A549 (cell line): ENCODE results near the gene STIM1. TPM values are rescaled to one million over a fixed set of nuclear protein-coding genes. Genes with fewer than 3 reads are reported as not detected.

ENCODE experiments used
- ATAC-seq, 2 experiments: fragments of 200-7000 bp in 1 of 2; fragments of >200 bp in 1 of 2; cut with Nextera tagmentation in 1 of 2; cut with Tn5 transposase in 1 of 2; 3 replicates each; pipeline versions ENCODE4 v1.8.0 to v1.9.1; 2018 to 2020; ENCODE audit warnings: mild to moderate bottlenecking in 1 of 2, moderate library complexity in 1 of 2
- CTCF ChIA-PET: fragments of 300-600 bp; sonication (Branson Sonifier 250); formaldehyde crosslinking; extraction: SDS; loops from one replicate; lab custom pipeline; 2021; ENCODE audit warnings: antibody characterized with exemption, inconsistent platforms; lab: Yijun Ruan, JAX
- POLR2A ChIA-PET: fragments of 350-600 bp; formaldehyde crosslinking; extraction: SDS; loops from one replicate; lab custom pipeline; 2021; ENCODE audit warnings: antibody characterized with exemption, inconsistent platforms; lab: Yijun Ruan, JAX
- DNase-seq, 2 experiments: peaks; one replicate each; pipeline versions ENCODE4 v3.0.0 to v3.0.0-alpha.2; 2011 to 2016; ENCODE audit warnings: low read depth in 1 of 2, low spot score in 1 of 2
- FAIRE-seq: peaks from 2 replicates; lab custom pipeline; 2011; peaks lifted over from hg19 to GRCh38; lab: Jason Lieb, UNC
- H3K27ac ChIP-seq, 2 experiments: fragments of >200 bp; sonication (Bioruptor Twin); formaldehyde crosslinking; 3 replicates each; pipeline ENCODE4 v1.5.1; 2016 to 2017
- H3K4me1 ChIP-seq: fragments of >200 bp; sonication (Bioruptor Twin); formaldehyde crosslinking; 3 replicates; pipeline ENCODE4 v1.6.1; 2016
- H3K4me2 ChIP-seq: fragments of >200 bp; sonication (Bioruptor Twin); formaldehyde crosslinking; 3 replicates; pipeline ENCODE4 v1.6.1; 2016
- H3K4me3 ChIP-seq: fragments of >200 bp; sonication (Bioruptor Twin); formaldehyde crosslinking; 3 replicates; pipeline ENCODE4 v1.5.1; 2016
- H3K9me3 ChIP-seq: fragments of >200 bp; sonication (Bioruptor Twin); formaldehyde crosslinking; 3 replicates; pipeline ENCODE4 v1.6.1; 2016
- BHLHE40 ChIP-seq: IDR thresholded peaks from 2 replicates; pipeline ENCODE4 v1.6.1; 2012; ENCODE audit warnings: low read depth, low read length, inconsistent platforms
- CEBPB ChIP-seq, 2 experiments: fragments of >200 bp in 1 of 2; sonication (Bioruptor Twin) in 1 of 2; formaldehyde crosslinking in 1 of 2; IDR thresholded peaks; 2 replicates each; pipeline ENCODE4 v1.6.1; 2012 to 2016
- CHD2 ChIP-seq: fragments of 150-350 bp; IDR thresholded peaks from 2 replicates; pipeline ENCODE4 v1.6.1; 2014; ENCODE audit warnings: low read length; ENCODE audit not compliant: partially characterized antibody
- EHF ChIP-seq: fragments of 250-450 bp; sonication (Bioruptor Pico); IDR thresholded peaks from 2 replicates; pipeline ENCODE4 v1.5.0; 2020; ENCODE audit warnings: mild to moderate bottlenecking
- ESRRA ChIP-seq: fragments of 150-350 bp; IDR thresholded peaks from 2 replicates; pipeline ENCODE4 v1.6.1; 2014; ENCODE audit warnings: mild to moderate bottlenecking, low read length, borderline replicate concordance
- GATA3 ChIP-seq: IDR thresholded peaks from 2 replicates; pipeline ENCODE4 v1.6.1; 2012; ENCODE audit warnings: borderline replicate concordance
- HDAC2 ChIP-seq: fragments of 200-600 bp; sonication (generic); IDR thresholded peaks from 2 replicates; pipeline ENCODE4 v1.6.1; 2016
- HOXA7 ChIP-seq: fragments of 250-450 bp; sonication (Bioruptor Pico); IDR thresholded peaks from 2 replicates; pipeline ENCODE4 v1.5.0; 2020; ENCODE audit warnings: mild to moderate bottlenecking, moderate library complexity
- MAFK ChIP-seq: fragments of 450-650 bp; IDR thresholded peaks from 2 replicates; pipeline ENCODE4 v1.6.1; 2014; ENCODE audit not compliant: partially characterized antibody
- MYC ChIP-seq: IDR thresholded peaks from 2 replicates; pipeline ENCODE4 v1.6.1; 2012; ENCODE audit warnings: mild to moderate bottlenecking, inconsistent platforms, low read length, improper control_type of control experiment, borderline replicate concordance
- NFE2L2 ChIP-seq: fragments of 150-350 bp; conservative IDR thresholded peaks from 2 replicates; pipeline ENCODE4 v1.6.1; 2014; ENCODE audit warnings: low read length
- NPAS2 ChIP-seq: fragments of 250-450 bp; sonication (Bioruptor Pico); IDR thresholded peaks from 2 replicates; pipeline ENCODE4 v1.8.0; 2022; ENCODE audit warnings: mild to moderate bottlenecking, moderate library complexity, borderline replicate concordance
- RAD21 ChIP-seq, 2 experiments: fragments of >200 bp in 1 of 2; sonication (Bioruptor Twin) in 1 of 2; formaldehyde crosslinking in 1 of 2; IDR thresholded peaks in 1 of 2; conservative IDR thresholded peaks in 1 of 2; 2 replicates in 1 of 2; 3 replicates in 1 of 2; pipeline ENCODE4 v1.6.1; 2012 to 2018; ENCODE audit warnings: inconsistent platforms in 1 of 2
- RFX5 ChIP-seq: fragments of 450-650 bp; IDR thresholded peaks from 2 replicates; pipeline ENCODE4 v1.7.1; 2014; ENCODE audit warnings: antibody characterized with exemption, mild to moderate bottlenecking, moderate library complexity
- RNF2 ChIP-seq: fragments of 200-600 bp; sonication (generic); IDR thresholded peaks from 2 replicates; pipeline ENCODE4 v1.6.1; 2016; ENCODE audit warnings: low read depth, mild to moderate bottlenecking, antibody characterized with exemption, moderate library complexity, borderline replicate concordance
- SMC3 ChIP-seq: fragments of >200 bp; sonication (Bioruptor Twin); formaldehyde crosslinking; IDR thresholded peaks from 3 replicates; pipeline ENCODE4 v1.6.1; 2018; ENCODE audit warnings: inconsistent platforms
- ZSCAN20 ChIP-seq: fragments of 250-450 bp; sonication (Bioruptor Pico); IDR thresholded peaks from 2 replicates; pipeline ENCODE4 v1.8.0; 2022; ENCODE audit warnings: mild to moderate bottlenecking, moderate library complexity
- WGBS: methylation state at CpG from one replicate; pipeline ENCODE4 v1.1.6; 2017; ENCODE audit errors: missing lambda C conversion rate; 5-methylcytosine and 5-hydroxymethylcytosine counted together
- polyA plus RNA-seq, 4 experiments: library from polyadenylated mRNA; depleted of rRNA in 3 of 4; stranded (reverse); fragments of >200 nt; fragmentation: RNase III in 1 of 4; extraction: RNeasy Plus Mini Kit Qiagen cat#74134 plus additional on column Dnase treatment in 1 of 4; gene quantifications; 2 replicates in 3 of 4; 3 replicates in 1 of 4; pipeline ENCODE4 v1.2.3, GENCODE V29; 2011 to 2017
- TF ChIP-seq, protein P1 (sequence below): fragments of >200 bp; sonication (Bioruptor Twin); formaldehyde crosslinking; IDR thresholded peaks from 3 replicates; pipeline ENCODE4 v1.5.1; 2016
- TF ChIP-seq, protein P2 (sequence below): fragments of >200 bp; sonication (Bioruptor Twin); formaldehyde crosslinking; IDR thresholded peaks from 2 replicates; pipeline ENCODE4 v1.6.1; 2016
- TF ChIP-seq, protein P3 (sequence below): fragments of 450-650 bp; IDR thresholded peaks from 2 replicates; pipeline ENCODE4 v1.6.1; 2014; ENCODE audit warnings: antibody characterized with exemption
- TF ChIP-seq, protein P4 (sequence below): fragments of 150-350 bp; IDR thresholded peaks from 2 replicates; pipeline ENCODE4 v1.6.1; 2014; ENCODE audit warnings: low read depth, mild to moderate bottlenecking, low read length

Gene STIM1
- polyA plus RNA-seq, 2 of the 4 experiments (the other 2 are of a cell fraction), result 35.2 to 38.7 TPM

DNA sequence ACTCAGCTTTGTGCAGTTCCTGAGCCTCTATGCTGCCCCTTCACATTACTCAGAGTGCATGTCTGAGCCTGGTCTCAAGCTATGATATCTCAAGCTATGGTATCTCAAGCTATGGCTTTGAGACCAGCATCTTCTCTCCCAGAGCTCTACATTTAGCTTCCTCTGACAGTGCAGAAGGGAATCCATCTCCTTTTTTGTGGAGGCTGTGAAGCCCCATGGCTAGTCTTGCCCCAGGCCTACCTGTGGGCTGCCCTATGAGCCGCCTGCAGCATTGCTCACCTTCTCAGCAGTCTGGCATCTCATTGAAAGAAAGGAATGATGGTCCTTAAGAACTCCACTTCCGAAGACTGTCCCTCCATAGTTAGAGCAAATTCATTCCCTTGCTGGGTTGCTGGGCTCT, 34.5 kb upstream of the STIM1 start:
- Histone ChIP-seq H3K27ac (no peak overlapping the region), H3K4me3 (no peak overlapping the region), H3K4me1 (peaks cover 6% of the 10 kb centered on the region; the same call in 1 of the 3 replicates), H3K4me2 (no peak overlapping the region), H3K9me3 (no peaks in the 10 kb centered on the region)
- ChIA-PET CTCF (interaction anchor here (1.1 to 6.7 kb wide), 5 partner anchors 10 to 253 kb away, joined by 5 to 66 read pairs (median 7); partner anchors contain the start of genes PGAP2 and STIM1), POLR2A (no interaction called here)
- ATAC-seq (no peak), FAIRE-seq (no peak), DNase-seq (no peak)
- WGBS, result 82% methylated on average over 2 of the region's 2 CpGs
- TF ChIP-seq, protein P1, sequence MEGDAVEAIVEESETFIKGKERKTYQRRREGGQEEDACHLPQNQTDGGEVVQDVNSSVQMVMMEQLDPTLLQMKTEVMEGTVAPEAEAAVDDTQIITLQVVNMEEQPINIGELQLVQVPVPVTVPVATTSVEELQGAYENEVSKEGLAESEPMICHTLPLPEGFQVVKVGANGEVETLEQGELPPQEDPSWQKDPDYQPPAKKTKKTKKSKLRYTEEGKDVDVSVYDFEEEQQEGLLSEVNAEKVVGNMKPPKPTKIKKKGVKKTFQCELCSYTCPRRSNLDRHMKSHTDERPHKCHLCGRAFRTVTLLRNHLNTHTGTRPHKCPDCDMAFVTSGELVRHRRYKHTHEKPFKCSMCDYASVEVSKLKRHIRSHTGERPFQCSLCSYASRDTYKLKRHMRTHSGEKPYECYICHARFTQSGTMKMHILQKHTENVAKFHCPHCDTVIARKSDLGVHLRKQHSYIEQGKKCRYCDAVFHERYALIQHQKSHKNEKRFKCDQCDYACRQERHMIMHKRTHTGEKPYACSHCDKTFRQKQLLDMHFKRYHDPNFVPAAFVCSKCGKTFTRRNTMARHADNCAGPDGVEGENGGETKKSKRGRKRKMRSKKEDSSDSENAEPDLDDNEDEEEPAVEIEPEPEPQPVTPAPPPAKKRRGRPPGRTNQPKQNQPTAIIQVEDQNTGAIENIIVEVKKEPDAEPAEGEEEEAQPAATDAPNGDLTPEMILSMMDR, result no peak
- no peak for TF ChIP-seq HDAC2
- TF ChIP-seq NPAS2 (CRISPR knock-in tag), result no peak
- no peak for TF ChIP-seq BHLHE40

DNA sequence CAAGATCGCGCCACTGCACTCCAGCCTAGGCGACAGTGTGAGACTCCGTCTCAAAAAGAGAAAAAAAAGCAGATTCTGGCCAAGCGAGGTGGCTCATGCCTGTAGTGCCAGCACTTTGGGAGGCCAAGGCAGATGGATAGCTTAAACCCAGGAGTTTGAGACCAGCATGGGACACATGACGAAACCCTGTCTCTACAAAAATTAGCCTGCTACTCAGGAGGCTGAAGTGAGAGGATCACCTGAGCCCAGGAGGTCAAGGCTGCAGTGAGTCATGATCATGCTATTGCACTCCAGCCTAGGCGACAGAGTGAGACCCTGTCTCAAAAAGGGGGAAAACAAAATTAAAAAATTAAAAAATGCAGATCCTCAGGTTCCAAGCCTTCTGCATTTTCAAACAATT, 33.2 kb upstream of the STIM1 start:
- Histone ChIP-seq H3K4me2 (no peak overlapping the region), H3K27ac (no peak overlapping the region), H3K4me3 (no peak overlapping the region), H3K9me3 (no peaks in the 10 kb centered on the region), H3K4me1 (peaks cover 6% of the 10 kb centered on the region; the same call in 1 of the 3 replicates)
- WGBS, result 93% methylated on average over 7 of the region's 7 CpGs
- POLR2A ChIA-PET, result no interaction called here
- CTCF ChIA-PET, result interaction anchor here (0.7 to 6.7 kb wide), 2 partner anchors 13 to 14 kb away, joined by 3 to 66 read pairs; partner anchors contain the start of gene PGAP2
- TF ChIP-seq, protein P2, sequence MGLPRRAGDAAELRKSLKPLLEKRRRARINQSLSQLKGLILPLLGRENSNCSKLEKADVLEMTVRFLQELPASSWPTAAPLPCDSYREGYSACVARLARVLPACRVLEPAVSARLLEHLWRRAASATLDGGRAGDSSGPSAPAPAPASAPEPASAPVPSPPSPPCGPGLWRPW, result no peak
- no peak for TF ChIP-seq RFX5
- no peak for TF ChIP-seq ESRRA
- no peak for TF ChIP-seq NPAS2 (CRISPR knock-in tag)
- TF ChIP-seq, protein P3, sequence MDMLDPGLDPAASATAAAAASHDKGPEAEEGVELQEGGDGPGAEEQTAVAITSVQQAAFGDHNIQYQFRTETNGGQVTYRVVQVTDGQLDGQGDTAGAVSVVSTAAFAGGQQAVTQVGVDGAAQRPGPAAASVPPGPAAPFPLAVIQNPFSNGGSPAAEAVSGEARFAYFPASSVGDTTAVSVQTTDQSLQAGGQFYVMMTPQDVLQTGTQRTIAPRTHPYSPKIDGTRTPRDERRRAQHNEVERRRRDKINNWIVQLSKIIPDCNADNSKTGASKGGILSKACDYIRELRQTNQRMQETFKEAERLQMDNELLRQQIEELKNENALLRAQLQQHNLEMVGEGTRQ, result no peak
- no peak for TF ChIP-seq CEBPB (IDR thresholded peaks at IDR 0.05)
- DNase-seq (no peak), FAIRE-seq (no peak), ATAC-seq (no peak)

DNA sequence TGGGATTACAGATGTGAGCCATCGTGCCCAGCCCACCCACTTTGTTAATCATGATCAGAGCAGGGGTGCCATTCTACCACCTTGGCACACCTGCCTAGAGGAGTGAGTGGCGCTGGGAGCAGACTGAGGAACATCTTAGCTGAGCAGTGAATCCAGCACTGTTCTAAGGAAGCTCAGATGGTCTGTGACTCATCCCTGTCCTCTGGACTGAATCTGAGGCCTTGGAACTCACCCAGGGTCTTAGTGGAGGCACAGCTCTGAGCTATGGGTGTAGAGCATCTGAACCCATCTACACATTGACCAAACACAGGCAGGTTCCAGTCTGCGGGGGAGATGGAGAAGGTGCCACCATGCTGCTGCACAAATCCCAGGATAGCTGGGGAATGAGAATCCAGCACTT, 32.2 kb upstream of the STIM1 start:
- peak in 1 of 2 experiments; percentile 29 for DNase-seq
- 76% methylated on average over 3 of the region's 3 CpGs for whole genome bisulfite sequencing
- CTCF ChIA-PET, result interaction anchor here (0.7 to 6.7 kb wide), 5 partner anchors 13 to 32 kb away, joined by 3 to 66 read pairs (median 3); partner anchors contain the start of gene PGAP2
- H3K4me1 ChIP-seq, result peaks cover 6% of the 10 kb centered on the region; the same call in 1 of the 3 replicates
- TF ChIP-seq, protein P4, sequence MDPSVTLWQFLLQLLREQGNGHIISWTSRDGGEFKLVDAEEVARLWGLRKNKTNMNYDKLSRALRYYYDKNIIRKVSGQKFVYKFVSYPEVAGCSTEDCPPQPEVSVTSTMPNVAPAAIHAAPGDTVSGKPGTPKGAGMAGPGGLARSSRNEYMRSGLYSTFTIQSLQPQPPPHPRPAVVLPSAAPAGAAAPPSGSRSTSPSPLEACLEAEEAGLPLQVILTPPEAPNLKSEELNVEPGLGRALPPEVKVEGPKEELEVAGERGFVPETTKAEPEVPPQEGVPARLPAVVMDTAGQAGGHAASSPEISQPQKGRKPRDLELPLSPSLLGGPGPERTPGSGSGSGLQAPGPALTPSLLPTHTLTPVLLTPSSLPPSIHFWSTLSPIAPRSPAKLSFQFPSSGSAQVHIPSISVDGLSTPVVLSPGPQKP, result no peak
- no peak for TF ChIP-seq GATA3
- TF ChIP-seq EHF (CRISPR knock-in tag), result no peak
- TF ChIP-seq SMC3, result no peak
- TF ChIP-seq HDAC2, result no peak
- no peak for TF ChIP-seq NFE2L2
- no peak for TF ChIP-seq MYC
- TF ChIP-seq RAD21 (conservative IDR thresholded peaks at IDR 0.05 in 1 of 2, IDR thresholded peaks at IDR 0.05 in 1 of 2), result no peak
- no peak for TF ChIP-seq CHD2
- no peak for TF ChIP-seq HOXA7 (CRISPR knock-in tag)
- no peak for TF ChIP-seq MAFK
- no peak for TF ChIP-seq ZSCAN20 (CRISPR knock-in tag)
- TF ChIP-seq RNF2, result no peak
- TF ChIP-seq, protein P2, result no peak
- TF ChIP-seq, all 56 proteins: peak for 0
- Histone ChIP-seq H3K27ac (no peak overlapping the region), H3K4me2 (no peak overlapping the region), H3K9me3 (no peaks in the 10 kb centered on the region), H3K4me3 (no peak overlapping the region)
- POLR2A ChIA-PET, result interaction anchor here (1.0 kb wide), 1 partner anchor 18 kb away, joined by 5 read pairs; the partner anchor contains the start of gene RHOG
- FAIRE-seq, result no peak
- peak; percentile 40 to 43; a peak in 4 of 6 replicates for ATAC-seq
